ENCODE measurements around the gene TKT.

- TF ChIP-seq CTCF (IDR thresholded peaks at IDR 0.05; ENCODE audit: low read length) (no peak), EZH2 (IDR thresholded peaks at IDR 0.05; ENCODE audit: borderline replicate concordance, low read length) (no peak)
These were observed 20.3 kb downstream of the TKT start for GRCh38 chr3:53235545-53235944.
